Measurements from ENCODE around the gene EDEM3.
A peak's percentile ranks its signal among the peaks of the same experiment; 100 is the strongest.

EDEM3 gene

DNA sequence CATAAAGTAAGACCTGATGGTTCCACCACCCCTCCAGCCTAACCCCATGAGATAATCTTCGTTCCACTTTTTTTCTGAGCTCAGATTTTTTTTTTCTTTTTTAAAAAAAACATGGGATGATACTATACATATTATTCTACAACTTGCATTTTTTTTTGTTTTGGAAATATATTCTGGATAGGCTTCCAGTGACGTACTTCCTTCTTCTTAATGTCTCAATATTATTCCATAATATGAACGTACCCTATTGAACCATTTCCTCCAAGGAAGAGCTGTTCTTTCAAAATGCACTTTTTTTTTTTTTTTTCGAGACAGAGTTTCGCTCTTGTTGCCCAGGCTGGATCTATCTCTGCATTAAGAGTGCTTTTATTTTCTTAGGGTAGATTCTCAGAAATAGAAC, 1.5 kb downstream of the EDEM3 start:
- no CpG with 5 or more reads among the region's 5 CpGs for WGBS, 2 donors (ENCODE audit: extremely low coverage in 2 of 2, insufficient read length in 2 of 2, insufficient replicate concordance in 1 of 2)
- Histone ChIP-seq H2BK15ac (ENCODE audit: low read length) (no peak overlapping the region), H4K91ac (ENCODE audit: low read depth, low read length, poor library complexity) (no peak overlapping the region), H2AK5ac (ENCODE audit: low read depth, low read length) (no peak overlapping the region), H3K4me1 (ENCODE audit: control insufficient read depth in 2 of 2, insufficient read depth in 1 of 2, low read depth in 1 of 2, low read length in 2 of 2) (peaks cover 0 to 2% of the 10 kb centered on the region in 2 donors), H3K4me2 (ENCODE audit: insufficient read depth, low read length, poor library complexity, severe bottlenecking) (no peak overlapping the region), H3K27ac (replicated peaks; ENCODE audit: low read length) (no peak overlapping the region), H3K23ac (ENCODE audit: low read depth, low read length, poor library complexity) (no peak overlapping the region), H2BK5ac (ENCODE audit: low read length) (no peak overlapping the region), H3K4ac (ENCODE audit: low read length) (no peak overlapping the region), H3K79me1 (ENCODE audit: low read depth, low read length) (no peaks in the 10 kb centered on the region), H3K9me3 (replicated peaks in 1 of 2; ENCODE audit: control insufficient read depth in 2 of 2, insufficient read depth in 1 of 2, low read depth in 1 of 2, low read length in 2 of 2) (no peaks in the 10 kb centered on the region), H2BK120ac (ENCODE audit: low read depth, low read length) (no peak overlapping the region), H3K27me3 (ENCODE audit: control insufficient read depth in 3 of 3, insufficient read depth in 3 of 3, low read depth in 1 of 3, low read length in 3 of 3) (peaks cover 0 to 11% (median 2%) of the 10 kb centered on the region in 3 experiments), H3K36me3 (replicated peaks in 1 of 2; ENCODE audit: control insufficient read depth in 2 of 2, insufficient read depth in 2 of 2, low read length in 2 of 2) (no peaks in the 10 kb centered on the region), H4K8ac (ENCODE audit: low read depth, low read length) (no peak overlapping the region), H3K18ac (ENCODE audit: low read length) (no peak overlapping the region), H3K4me3 (ENCODE audit: low read length in 2 of 2) (peak overlapping the region in 1 of 2 donors; percentile 97), H2AFZ (ENCODE audit: low read length) (peak overlapping the region; percentile 99), H3K9ac (ENCODE audit: low read depth, low read length, poor library complexity) (no peak overlapping the region), H3K14ac (ENCODE audit: low read length) (no peak overlapping the region), H2BK12ac (ENCODE audit: low read length) (no peak overlapping the region)
- DNase-seq (ENCODE audit: low spot score): no peak

DNA sequence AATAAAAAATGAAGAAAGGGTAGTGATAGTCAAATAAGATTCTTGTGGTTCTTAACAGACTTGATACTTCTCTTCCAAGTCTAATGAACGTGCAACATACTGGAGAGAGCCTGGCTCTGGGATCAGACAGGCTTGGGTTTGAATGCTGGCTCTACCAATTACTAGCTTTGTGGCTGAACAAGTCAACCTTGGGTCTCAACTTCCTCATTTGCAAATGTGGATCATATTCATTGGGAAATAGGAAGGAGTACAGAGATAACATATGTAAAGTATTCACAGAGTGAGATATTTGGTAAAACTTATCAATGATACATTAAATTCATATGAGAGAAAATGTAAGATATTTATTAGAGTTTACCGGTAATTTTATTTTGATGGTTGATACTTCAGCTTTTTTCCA, 2.0 kb downstream of the EDEM3 start:
- H2BK15ac ChIP-seq (ENCODE audit: low read length): no peak overlapping the region
- H3K4me1 ChIP-seq (ENCODE audit: control insufficient read depth in 2 of 2, insufficient read depth in 1 of 2, low read depth in 1 of 2, low read length in 2 of 2): peaks cover 0 to 2% of the 10 kb centered on the region in 2 donors
- H3K27me3 ChIP-seq (ENCODE audit: control insufficient read depth in 3 of 3, insufficient read depth in 3 of 3, low read depth in 1 of 3, low read length in 3 of 3): peaks cover 0 to 9% (median 2%) of the 10 kb centered on the region in 3 experiments
- H2AFZ ChIP-seq (ENCODE audit: low read length): no peak overlapping the region
- H4K8ac ChIP-seq (ENCODE audit: low read depth, low read length): no peak overlapping the region
- no peaks in the 10 kb centered on the region for H3K36me3 ChIP-seq (replicated peaks in 1 of 2; ENCODE audit: control insufficient read depth in 2 of 2, insufficient read depth in 2 of 2, low read length in 2 of 2)
- H3K79me1 ChIP-seq (ENCODE audit: low read depth, low read length): no peaks in the 10 kb centered on the region
- H2BK120ac ChIP-seq (ENCODE audit: low read depth, low read length): no peak overlapping the region
- H3K4ac ChIP-seq (ENCODE audit: low read length): no peak overlapping the region
- H4K91ac ChIP-seq (ENCODE audit: low read depth, low read length, poor library complexity): no peak overlapping the region
- no peak overlapping the region for H2AK5ac ChIP-seq (ENCODE audit: low read depth, low read length)
- H3K9ac ChIP-seq (ENCODE audit: low read depth, low read length, poor library complexity): no peak overlapping the region
- no peak overlapping the region for H2BK12ac ChIP-seq (ENCODE audit: low read length)
- no peak overlapping the region for H3K4me2 ChIP-seq (ENCODE audit: insufficient read depth, low read length, poor library complexity, severe bottlenecking)
- no peak overlapping the region for H3K14ac ChIP-seq (ENCODE audit: low read length)
- H3K23ac ChIP-seq (ENCODE audit: low read depth, low read length, poor library complexity): no peak overlapping the region
- no peak overlapping the region for H3K27ac ChIP-seq (replicated peaks; ENCODE audit: low read length)
- H2BK5ac ChIP-seq (ENCODE audit: low read length): no peak overlapping the region
- no CpG with 5 or more reads among the region's 2 CpGs for WGBS, 2 donors (ENCODE audit: extremely low coverage in 2 of 2, insufficient read length in 2 of 2, insufficient replicate concordance in 1 of 2)
- H3K4me3 ChIP-seq (ENCODE audit: low read length in 2 of 2): no peak overlapping the region
- no peaks in the 10 kb centered on the region for H3K9me3 ChIP-seq (replicated peaks in 1 of 2; ENCODE audit: control insufficient read depth in 2 of 2, insufficient read depth in 1 of 2, low read depth in 1 of 2, low read length in 2 of 2)
- no peak overlapping the region for H3K18ac ChIP-seq (ENCODE audit: low read length)
- no peak for DNase-seq (ENCODE audit: low spot score)

DNA sequence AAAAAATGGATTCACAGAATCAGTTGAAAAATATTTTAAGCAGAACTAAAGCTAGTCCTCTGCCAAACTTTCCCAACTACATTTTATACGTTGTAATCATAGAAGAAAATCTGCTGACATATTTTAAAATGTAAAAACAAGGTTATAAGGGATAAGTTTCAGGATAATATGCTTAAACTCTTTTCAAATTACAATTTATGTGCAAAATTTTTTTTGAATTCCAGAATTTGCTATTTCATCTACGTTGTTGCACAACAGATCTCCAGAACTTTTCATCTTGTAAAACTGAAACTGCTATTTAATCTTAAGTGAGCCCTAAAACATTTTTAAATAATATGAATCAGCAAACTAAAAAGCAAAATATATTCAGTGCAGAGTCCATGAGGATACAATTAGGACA, 5.9 kb downstream of the EDEM3 start:
- Histone ChIP-seq H3K4me1 (ENCODE audit: control insufficient read depth in 2 of 2, insufficient read depth in 1 of 2, low read depth in 1 of 2, low read length in 2 of 2) (peaks cover 0 to 2% of the 10 kb centered on the region in 2 donors), H2BK12ac (ENCODE audit: low read length) (no peak overlapping the region), H3K18ac (ENCODE audit: low read length) (no peak overlapping the region), H4K91ac (ENCODE audit: low read depth, low read length, poor library complexity) (no peak overlapping the region), H3K36me3 (replicated peaks in 1 of 2; ENCODE audit: control insufficient read depth in 2 of 2, insufficient read depth in 2 of 2, low read length in 2 of 2) (no peaks in the 10 kb centered on the region), H3K4me3 (ENCODE audit: low read length in 2 of 2) (no peak overlapping the region), H3K14ac (ENCODE audit: low read length) (no peak overlapping the region), H2AK5ac (ENCODE audit: low read depth, low read length) (no peak overlapping the region), H3K23ac (ENCODE audit: low read depth, low read length, poor library complexity) (no peak overlapping the region), H3K9me3 (replicated peaks in 1 of 2; ENCODE audit: control insufficient read depth in 2 of 2, insufficient read depth in 1 of 2, low read depth in 1 of 2, low read length in 2 of 2) (no peaks in the 10 kb centered on the region), H3K4me2 (ENCODE audit: insufficient read depth, low read length, poor library complexity, severe bottlenecking) (no peak overlapping the region), H3K4ac (ENCODE audit: low read length) (no peak overlapping the region), H3K79me1 (ENCODE audit: low read depth, low read length) (no peaks in the 10 kb centered on the region), H3K9ac (ENCODE audit: low read depth, low read length, poor library complexity) (no peak overlapping the region), H3K27me3 (ENCODE audit: control insufficient read depth in 3 of 3, insufficient read depth in 3 of 3, low read depth in 1 of 3, low read length in 3 of 3) (no peaks in the 10 kb centered on the region), H2AFZ (ENCODE audit: low read length) (no peak overlapping the region), H2BK120ac (ENCODE audit: low read depth, low read length) (no peak overlapping the region), H3K27ac (replicated peaks; ENCODE audit: low read length) (no peak overlapping the region), H4K8ac (ENCODE audit: low read depth, low read length) (no peak overlapping the region), H2BK5ac (ENCODE audit: low read length) (no peak overlapping the region), H2BK15ac (ENCODE audit: low read length) (no peak overlapping the region)
- DNase-seq (ENCODE audit: low spot score): no peak
- no CpG with 5 or more reads among the region's 2 CpGs for WGBS, 2 donors (ENCODE audit: extremely low coverage in 2 of 2, insufficient read length in 2 of 2, insufficient replicate concordance in 1 of 2)

GRCh38 chr1:184747089-184747955, 7.3 kb downstream of the EDEM3 start:
- H3K4me3 ChIP-seq (ENCODE audit: low read length in 2 of 2): no peak overlapping the region
- H2BK120ac ChIP-seq (ENCODE audit: low read depth, low read length): no peak overlapping the region
- no peak overlapping the region for H3K14ac ChIP-seq (ENCODE audit: low read length)
- no peak overlapping the region for H2AK5ac ChIP-seq (ENCODE audit: low read depth, low read length)
- no peak overlapping the region for H3K4me2 ChIP-seq (ENCODE audit: insufficient read depth, low read length, poor library complexity, severe bottlenecking)
- no peaks in the 10 kb centered on the region for H3K36me3 ChIP-seq (replicated peaks in 1 of 2; ENCODE audit: control insufficient read depth in 2 of 2, insufficient read depth in 2 of 2, low read length in 2 of 2)
- no peak overlapping the region for H3K27ac ChIP-seq (replicated peaks; ENCODE audit: low read length)
- H3K18ac ChIP-seq (ENCODE audit: low read length): no peak overlapping the region
- no peaks in the 10 kb centered on the region for H3K9me3 ChIP-seq (replicated peaks in 1 of 2; ENCODE audit: control insufficient read depth in 2 of 2, insufficient read depth in 1 of 2, low read depth in 1 of 2, low read length in 2 of 2)
- WGBS, 2 donors (ENCODE audit: extremely low coverage in 2 of 2, insufficient read length in 2 of 2, insufficient replicate concordance in 1 of 2): no CpG with 5 or more reads among the region's 3 CpGs
- no peak overlapping the region for H3K9ac ChIP-seq (ENCODE audit: low read depth, low read length, poor library complexity)
- no peak overlapping the region for H2BK5ac ChIP-seq (ENCODE audit: low read length)
- no peaks in the 10 kb centered on the region for H3K27me3 ChIP-seq (ENCODE audit: control insufficient read depth in 3 of 3, insufficient read depth in 3 of 3, low read depth in 1 of 3, low read length in 3 of 3)
- no peak overlapping the region for H4K8ac ChIP-seq (ENCODE audit: low read depth, low read length)
- no peak overlapping the region for H2AFZ ChIP-seq (ENCODE audit: low read length)
- H2BK15ac ChIP-seq (ENCODE audit: low read length): no peak overlapping the region
- no peak overlapping the region for H2BK12ac ChIP-seq (ENCODE audit: low read length)
- no peaks in the 10 kb centered on the region for H3K4me1 ChIP-seq (ENCODE audit: control insufficient read depth in 2 of 2, insufficient read depth in 1 of 2, low read depth in 1 of 2, low read length in 2 of 2)
- DNase-seq (ENCODE audit: low spot score): no peak
- no peak overlapping the region for H4K91ac ChIP-seq (ENCODE audit: low read depth, low read length, poor library complexity)
- no peaks in the 10 kb centered on the region for H3K79me1 ChIP-seq (ENCODE audit: low read depth, low read length)
- no peak overlapping the region for H3K4ac ChIP-seq (ENCODE audit: low read length)
- H3K23ac ChIP-seq (ENCODE audit: low read depth, low read length, poor library complexity): no peak overlapping the region
